CD4-positive, alpha-beta T cell treated with Interferon alpha-2 for 1 hour (primary cell): Measurements from ENCODE around the gene S100A8.
"Not testable (repeated sequence)": the region's sequence is repeated elsewhere in the genome, so short reads cannot be mapped to it uniquely, and the experiment has no call there.

Experiments
- DNase-seq, 2 donors: peaks; one replicate each; pipeline ENCODE4 v3.0.0-alpha.2; 2020 to 2022

The S100A8 gene

DNA sequence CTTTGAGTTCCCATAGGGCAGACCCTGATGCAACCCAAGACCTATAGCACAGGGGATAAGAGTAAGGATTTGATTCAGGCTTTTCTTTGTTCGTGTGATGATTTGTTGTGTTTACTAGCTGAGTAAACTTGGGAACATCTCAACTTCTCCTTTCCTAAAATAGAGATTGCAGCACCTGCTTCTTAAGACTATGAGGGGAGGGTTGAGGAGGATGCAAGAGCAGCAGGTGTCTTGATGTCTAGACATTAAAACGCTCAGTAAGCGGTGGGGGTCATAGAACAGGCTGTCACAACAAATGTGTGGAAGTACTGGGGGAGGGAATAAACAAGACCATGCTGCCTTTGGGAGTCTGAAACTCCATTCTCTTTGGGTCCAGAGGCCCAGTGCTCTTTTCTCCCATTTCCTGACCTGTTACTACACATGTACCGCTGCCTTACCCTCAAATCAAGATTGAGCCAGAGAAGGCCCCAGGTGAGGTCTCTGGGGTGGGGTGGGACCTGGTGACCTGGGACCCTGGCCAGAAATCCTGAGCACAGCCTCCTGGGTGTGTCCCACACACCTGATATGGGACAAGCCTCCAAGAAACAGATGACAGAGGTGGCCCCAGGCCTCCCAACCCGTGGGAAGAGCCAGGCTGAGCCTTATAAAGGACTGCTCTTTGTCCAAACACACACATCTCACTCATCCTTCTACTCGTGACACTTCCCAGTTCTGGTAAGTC lies 25.1 kb upstream of the S100A8 start, which contains the start of gene S100A7A:
Gene S100A7A (plus strand): TSS at position 671 of the 721 bp plus-strand sequence. CDS start 1,563 bp downstream, outside the sequence.
- no peak for DNase-seq

DNA sequence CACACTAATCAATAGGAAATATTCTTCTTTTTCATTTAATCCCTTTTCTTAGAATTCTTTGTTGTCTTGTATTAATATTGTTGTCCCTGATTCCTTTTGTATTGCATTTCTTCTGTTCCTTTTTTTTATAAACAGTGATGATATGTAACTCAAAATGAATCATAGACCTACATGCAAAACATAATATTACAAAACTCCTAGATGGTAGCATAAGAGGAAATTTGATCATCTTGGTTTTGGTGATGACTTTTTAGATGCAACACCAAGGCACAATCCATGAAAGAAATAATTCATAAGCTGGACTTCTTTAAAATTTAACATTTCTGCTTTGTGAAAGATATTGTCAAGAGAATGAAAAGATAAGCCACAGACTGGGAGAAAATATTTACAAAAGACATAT lies 23.1 kb upstream of the S100A8 start:
- DNase-seq = not testable (repeated sequence)

DNA sequence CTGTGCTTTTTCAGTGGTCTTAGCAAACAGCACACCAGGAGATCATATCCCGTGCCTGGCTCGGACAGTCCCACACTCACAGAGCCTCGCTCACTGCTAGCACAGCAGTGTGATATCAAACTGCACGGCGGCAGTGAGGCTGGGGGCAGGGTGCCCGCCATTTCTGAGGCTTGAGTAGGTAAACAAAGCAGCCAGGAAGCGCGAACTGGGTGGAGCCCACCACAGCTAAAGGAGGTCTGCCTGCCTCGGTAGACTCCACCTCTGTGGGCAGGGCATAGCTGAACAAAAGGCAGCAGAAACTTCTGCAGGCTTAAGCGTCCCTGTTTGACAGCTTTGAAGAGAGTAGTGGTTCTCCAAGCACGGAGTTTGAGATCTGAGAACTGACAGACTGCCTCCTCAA lies 16.4 kb upstream of the S100A8 start:
- DNase-seq = peak in 1 of 2 donors; percentile 19

DNA sequence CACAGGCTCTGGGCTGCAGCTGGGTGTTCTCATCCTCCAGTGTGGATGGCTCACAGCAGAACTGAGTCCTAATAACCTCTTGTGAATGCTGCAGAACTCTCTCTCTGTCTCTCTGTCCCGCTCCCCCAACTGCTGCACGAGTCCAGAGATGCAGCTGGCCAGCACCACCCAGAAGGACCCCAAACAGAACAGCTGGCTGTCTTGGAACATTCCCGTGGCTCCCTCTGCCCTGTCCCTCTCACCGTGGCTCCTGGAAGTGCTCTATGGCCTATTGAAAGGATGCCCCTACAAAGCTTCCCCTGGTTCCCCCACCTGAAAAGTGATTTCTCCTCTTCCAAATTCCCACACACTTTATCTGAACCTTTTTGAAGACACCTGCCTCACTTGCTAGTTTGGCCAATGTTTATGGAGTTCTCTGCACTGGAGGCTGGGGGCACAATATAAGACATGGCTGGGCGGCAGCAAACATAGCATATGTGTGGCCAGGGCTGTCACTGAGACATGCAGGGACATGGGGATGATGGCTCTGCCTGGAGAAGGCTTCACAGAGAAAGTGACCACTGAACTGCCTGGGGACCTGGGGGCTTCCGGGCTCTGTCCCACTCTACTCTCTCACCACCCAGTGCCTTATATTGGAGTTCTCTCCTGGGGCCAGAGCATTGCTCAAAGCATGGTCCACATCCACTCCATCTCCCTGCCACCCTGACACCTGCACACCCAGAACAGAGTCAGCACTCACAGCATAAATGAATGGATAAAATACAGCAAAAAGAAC lies 15.1 kb upstream of the S100A8 start:
- not testable (repeated sequence) for DNase-seq

DNA sequence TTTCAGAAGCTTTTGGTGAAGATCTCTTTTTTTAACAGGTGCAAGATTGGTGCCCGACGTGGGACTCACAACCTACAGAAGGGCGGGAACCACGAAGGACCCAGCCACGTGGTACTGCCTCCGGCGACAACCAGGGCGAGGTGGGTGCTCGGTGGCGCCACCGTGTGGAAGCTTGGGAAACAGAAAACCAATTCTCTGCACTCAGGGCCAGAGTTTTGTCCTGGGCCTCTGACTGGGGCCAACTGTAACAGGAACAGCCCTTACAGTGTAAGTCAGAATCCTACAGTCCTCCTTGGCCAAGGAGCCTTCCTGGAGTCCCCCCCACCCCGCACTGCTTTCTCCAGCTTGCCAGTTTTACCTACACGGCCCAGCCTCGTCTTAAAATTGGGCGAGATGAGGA lies 13.9 kb upstream of the S100A8 start:
- DNase-seq = peak; percentile 62 to 63

DNA sequence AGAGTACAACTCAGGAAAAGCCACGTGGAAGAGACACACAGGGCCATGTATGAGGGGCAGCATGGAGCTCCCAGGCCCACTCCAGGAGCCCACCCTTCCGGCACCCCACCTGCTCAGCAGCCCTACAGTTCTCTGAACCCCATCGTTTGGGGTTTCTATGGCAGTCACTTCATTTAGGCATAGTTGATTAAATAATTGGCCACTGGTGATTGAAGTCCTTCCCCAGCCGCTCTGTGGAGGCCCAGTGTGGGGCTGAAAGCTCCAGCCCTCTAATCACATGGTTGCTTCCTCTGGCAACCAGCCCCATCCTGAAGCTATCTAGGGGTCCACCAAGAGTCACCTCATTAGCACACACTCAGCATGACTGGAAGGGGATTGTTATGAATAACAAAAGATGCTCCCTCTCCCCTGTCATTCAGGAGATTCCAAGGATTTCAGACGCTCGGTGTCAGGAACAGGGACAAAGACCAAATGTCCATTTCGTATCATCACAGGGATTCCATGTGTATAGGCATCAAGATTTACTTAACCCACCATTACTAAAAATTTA lies 13.3 kb upstream of the S100A8 start:
- DNase-seq = no peak

DNA sequence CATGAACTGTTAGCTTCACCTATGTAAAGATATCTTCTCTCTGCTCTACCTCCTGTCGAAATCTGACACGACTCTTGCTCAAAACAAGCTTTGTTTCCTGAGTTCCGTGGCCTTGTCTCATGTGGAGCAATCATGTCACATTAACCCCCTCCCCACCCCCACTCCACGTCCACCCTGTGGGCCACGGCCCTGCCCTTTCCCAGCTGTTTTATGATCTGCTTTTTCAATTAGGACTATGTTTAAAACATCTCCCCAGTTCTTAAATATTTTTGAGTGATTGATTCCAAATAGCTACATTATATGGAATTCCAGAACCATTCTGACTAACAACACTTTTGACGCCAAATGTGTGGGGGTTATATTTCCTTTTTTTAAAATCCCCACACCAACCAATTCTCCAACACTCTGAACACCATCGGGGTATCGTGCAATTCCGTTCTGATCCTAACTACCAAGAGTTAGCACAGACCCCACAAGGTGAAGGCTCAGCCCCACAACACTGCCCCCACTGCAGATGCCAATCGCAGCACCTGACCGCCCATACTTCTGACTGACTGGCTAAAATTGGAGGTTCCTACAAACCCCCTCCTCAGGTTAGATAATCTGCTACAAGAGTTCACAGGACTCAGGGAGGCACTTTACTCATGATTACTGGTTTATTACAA lies 12.7 kb upstream of the S100A8 start:
- no peak for DNase-seq

DNA sequence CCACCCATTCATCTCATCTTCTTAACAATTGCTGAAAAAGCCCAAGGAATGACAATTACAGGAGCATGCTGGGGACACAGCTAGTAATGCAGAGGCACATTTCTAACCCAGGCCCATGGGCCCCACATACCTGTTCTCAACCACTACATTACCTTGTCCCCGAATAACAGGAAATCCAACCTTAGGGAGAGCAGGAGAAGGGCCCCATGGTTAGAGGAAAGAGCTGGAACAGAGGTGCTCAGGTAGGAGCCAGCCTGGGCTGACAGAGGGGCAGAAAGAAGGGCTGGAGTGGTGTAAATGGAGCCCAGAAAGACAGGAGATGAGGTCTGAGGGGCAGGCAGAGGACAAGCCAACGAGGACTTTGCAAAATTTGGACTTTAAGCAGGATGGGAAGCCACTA lies 11.4 kb upstream of the S100A8 start:
- DNase-seq = no peak

DNA sequence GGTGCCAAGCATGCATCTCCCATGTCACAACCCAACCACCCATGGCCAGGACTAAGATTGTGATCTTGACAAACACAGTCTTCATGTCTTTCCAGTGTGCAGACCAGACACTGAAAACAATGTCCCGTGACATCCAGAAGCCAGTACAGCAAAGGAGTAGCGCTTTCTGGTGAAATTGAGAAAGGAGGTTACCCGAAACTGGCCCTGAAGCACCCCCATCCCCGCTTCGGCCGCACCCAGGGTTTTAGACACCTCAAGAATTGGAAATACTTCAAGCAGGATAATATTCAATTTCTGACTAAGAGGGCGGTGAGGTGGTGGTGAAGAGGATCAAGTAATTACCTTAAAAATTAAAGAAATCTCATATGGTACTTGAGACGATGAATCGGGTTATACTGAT lies 10.6 kb upstream of the S100A8 start:
- DNase-seq = no peak

DNA sequence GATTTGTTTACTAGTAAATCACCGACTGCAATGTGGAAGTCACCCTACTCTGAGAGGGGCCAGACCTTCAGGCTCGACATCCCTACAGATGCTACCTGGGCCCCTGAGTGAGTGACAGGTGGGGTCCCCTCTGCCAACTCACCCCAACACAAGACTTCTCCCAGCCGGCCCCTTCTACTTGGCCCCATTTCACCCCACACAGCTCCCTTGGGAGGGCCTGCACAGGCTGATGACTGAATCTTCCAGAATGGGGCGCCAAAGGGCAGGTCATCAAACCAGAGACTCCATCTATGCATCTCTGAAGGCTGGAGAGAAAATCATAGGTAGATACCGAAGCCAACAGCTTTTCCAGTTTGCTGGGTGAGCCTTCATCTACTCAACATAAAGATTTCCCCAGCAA lies 9.4 kb upstream of the S100A8 start:
- DNase-seq = no peak

DNA sequence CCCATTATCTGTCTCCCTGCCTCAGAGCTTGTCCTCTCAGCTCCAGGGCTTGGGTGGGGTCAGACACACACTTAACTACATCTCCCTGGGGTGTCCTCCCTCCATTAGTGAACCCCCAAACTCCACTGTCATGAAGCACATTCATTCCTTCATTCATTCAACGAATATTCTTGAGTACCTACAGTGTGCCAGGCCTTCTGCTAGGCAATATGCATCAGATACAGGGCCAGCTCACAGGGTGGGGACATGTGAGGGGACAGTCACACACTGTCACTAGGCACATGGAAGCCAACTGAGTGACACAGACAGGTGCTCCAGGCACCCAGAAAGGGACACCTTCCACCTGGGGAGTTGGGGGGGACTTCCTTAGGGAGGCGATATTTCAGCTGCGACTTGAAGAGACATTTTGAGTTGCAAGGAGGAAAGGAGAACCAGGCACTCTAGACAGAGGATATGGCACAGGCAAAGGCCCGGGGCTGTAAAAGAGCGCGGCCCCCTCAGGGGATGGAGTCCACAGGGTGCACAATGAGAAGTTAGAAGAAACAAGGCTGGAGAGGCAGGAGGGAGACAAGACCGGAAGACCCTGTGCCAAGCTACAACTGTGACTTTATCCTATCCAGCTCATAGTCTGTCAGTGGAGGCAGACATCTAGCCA lies 8.7 kb upstream of the S100A8 start:
- DNase-seq = no peak

DNA sequence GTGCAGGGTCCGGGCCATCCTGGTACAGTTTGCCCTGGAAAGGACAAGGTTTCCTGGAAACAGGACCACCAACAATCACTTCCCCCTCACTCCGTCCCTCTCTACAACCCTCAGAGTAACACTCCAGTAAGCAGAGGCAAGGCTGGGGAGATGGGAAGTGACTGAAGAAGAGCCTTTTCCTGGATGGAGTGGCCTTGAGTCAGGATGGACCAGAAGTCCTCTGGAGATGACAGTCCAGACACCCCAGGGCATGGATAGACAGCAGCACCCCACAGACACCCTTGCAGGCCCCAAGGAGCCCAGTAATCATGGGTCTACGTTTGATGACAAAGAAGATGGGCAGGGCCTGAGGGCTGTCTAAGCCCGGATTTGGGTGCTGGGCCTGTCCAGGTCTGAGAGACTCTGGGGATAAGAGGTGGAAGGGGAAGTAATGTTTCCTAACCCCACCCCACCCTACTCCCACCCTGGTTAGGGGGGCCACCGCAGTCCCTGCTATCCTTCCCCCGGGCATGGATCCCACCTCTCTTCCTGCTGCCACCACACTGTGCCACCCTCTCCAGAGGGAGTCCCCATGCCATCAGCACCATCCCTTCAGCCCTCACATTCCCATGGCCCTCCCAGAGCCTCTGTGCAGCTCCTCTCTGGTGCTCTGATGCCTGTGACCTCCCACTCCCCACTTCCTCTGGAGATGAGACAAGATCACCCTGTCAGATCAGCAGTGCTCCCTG lies 7.2 kb upstream of the S100A8 start:
- DNase-seq = no peak

DNA sequence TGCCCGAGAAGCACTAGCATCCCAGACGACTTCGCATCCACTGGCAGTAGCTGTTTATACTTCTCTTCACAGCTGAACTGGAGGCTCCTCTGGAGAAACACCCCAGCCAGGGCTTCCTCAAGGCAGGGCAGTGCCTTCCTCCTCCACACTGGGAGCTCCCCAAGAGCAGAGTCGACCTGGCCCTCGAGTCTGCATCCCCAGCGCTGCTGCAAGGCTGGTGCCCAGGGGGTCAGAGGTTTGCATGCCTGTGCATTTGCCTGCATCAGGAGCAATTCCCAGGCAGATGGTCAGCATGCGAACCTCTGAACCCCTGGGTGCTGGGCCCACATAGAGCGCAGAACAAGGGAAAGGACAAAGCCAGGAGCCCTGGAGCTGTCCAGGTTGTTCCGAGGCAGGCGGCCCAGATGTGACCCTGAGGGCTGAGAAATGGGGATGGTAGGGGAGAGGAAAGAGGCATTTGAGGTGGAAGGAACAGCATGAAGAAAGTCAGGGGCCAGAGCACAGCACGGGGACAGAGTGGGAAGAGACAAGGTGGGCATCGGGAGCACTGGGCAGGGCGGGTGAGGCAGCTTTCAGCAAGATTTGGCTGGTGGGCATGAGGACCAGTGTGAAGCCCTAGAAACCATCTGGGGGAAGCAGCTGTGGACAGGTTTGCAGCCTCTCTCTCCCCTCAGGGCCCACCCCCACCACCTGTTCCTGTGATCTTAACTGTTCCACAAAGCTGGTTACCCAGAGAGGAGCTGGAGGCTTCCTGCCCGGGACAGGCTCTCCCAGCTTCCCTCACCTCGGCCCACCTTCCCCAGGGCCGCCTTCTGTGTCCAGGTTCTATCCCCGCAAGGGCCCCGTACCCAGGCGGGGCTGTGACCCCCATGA lies 6.4 kb upstream of the S100A8 start:
- DNase-seq = no peak

DNA sequence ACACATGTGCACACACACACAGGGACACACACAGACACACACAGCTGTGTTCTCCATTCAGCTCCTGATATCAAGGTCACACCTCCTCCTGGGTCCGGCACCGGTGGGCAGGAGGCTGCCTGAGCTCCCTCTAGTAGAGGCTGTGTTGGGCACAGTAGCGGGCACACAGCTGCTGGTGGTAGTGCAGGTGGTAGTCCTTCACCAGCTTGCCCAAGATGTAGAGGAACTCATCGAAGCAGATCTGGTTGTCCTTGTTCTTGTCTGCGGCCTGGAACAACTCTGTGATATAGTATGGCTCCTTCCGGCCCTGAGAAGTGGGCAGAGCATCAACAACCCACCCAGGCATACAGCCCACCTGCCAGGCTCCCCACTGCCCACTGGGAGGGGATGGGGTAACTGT lies 5.6 kb upstream of the S100A8 start:
- no peak for DNase-seq

DNA sequence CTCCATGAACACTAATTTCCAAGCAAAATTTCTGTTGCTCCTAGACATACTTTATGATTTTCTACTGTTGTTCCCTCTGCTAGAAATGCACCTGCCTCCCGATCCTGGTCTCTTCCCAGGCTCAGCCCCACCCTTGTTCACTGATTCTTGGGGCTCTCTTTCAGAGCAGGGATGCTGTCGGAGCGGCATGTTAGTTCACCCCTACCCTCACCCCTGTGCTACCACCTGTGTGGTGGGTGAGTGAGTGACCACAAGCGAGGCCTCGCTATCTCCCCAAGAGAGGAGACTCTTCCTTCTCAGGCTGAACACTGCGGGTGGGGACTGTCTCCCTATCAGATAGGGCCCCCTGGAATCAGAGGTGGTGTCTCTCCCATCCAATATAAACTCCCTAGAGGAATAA lies 4.9 kb upstream of the S100A8 start:
- no peak for DNase-seq

DNA sequence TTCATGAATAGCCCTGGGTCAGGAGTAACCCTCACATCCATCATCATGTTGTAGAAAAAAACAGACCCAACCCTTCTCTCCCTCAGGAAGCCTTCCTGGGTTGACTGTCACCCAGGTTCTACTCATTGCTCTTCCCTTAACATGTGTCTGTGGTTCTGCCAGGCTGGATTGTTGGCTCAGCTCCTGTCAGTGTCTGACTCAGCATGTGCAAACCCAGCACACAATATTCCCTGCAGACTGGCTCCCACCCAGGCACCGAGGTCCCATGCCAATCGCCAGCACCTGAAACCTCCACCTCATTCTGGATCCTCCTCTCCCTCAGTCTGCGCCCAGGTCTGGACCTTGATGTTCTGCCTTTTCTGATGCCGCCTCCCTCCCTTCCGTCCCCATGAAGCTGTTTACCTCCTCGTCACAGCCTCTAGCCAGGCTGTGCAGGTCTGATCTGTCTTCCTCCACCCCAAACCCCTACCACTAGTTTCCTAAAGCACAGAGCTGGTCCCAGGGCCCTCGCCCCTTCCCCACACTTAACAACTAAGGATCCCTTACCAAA lies 4.3 kb upstream of the S100A8 start:
- no peak for DNase-seq

DNA sequence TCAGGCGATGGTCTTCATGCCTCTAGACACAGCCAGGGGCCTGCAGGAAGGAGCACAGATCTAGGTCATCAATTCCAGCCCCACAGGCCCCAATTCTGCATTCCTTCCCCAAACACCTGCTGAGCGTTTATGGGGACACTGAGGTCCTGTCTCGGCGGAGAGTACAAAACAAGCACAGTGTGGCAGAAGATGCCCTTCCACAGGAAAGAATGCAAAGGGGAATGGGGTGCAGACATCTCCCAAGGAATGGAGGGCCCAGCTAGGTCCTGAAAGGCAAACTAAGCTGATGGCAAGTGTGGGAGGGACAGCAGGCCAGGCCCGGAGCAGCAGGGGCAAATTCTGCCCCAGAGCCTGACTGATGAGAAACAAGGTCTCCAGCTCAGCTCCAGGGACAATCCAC lies 3.5 kb upstream of the S100A8 start:
- DNase-seq = no peak

DNA sequence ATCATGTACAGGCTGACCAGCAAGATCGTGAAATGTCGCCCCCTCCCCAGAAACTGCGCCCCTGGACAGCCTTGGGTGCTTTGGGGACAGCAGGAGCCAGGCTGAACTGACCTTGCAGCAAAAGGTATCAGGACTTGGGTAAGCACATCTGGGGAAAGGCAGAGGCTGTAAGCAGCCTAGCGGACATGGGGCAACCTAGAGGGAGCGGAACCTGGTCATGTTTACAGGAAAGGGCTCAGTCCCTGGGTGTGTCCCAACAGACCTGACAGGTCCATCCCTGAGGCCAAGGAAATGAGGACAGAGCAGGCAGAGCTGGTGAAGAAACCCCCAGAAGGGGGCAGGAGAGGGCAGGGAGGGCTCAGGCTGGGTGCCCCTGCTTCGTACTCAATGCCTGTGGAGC lies 3.1 kb upstream of the S100A8 start:
- DNase-seq = no peak

DNA sequence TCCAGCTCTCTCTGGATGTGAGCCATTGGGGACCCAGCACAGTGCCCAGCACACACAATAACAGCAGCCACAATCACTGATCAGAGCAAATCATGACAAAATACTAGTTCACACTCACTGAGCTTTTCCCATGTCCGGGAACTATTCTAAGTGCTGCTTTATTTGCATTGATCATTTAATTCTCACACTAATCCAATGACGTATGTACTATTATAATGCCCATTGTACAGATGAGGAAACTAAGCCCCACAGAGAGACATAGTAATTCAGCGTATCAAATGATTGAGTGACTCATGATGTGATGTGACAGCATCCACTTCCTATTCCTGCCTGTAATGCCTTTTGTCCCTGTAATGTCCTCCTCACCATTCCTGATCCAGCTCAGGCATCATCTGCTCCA lies 1.9 kb upstream of the S100A8 start:
- no peak for DNase-seq

DNA sequence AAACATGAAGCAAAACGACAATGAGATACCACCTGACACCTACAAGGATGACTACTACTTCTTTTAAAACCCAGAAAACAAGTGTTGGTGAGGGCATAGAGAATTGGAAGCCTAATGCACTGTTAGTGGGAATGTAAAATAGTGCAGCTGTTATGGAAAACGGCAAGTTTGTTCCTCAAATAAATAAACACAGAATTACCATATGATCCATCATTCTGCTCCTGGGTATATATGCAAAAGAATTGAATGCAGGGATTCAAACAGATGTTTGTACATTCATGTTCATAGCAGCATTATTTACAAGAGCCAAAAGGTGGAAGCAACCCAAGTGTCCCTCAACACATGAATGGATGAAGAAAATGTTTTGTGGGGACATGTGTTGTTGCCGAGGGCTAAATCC lies 1.4 kb upstream of the S100A8 start:
- DNase-seq = no peak
